PC-3 (cell line): ENCODE data around the gene RBM11.

Experiments
- EZH2 ChIP-seq: fragments of 300-600 bp; sonication (generic); IDR thresholded peaks from one replicate; pipeline ENCODE4 v1.6.1; 2017; ENCODE audit warnings: antibody characterized with exemption, mild to moderate bottlenecking, low read length; ENCODE audit not compliant: unreplicated experiment
- EZH2phosphoT487 ChIP-seq: fragments of 300-600 bp; sonication (generic); IDR thresholded peaks from 2 replicates; pipeline ENCODE4 v1.6.1; 2018; ENCODE audit warnings: mild to moderate bottlenecking, antibody characterized with exemption, low read length, borderline replicate concordance
- TF ChIP-seq, protein P1 (sequence below): fragments of 300-600 bp; sonication (generic); conservative IDR thresholded peaks from 2 replicates; pipeline ENCODE4 v1.5.1; 2017; ENCODE audit warnings: antibody characterized with exemption, low read depth, mild to moderate bottlenecking, low read length

DNA sequence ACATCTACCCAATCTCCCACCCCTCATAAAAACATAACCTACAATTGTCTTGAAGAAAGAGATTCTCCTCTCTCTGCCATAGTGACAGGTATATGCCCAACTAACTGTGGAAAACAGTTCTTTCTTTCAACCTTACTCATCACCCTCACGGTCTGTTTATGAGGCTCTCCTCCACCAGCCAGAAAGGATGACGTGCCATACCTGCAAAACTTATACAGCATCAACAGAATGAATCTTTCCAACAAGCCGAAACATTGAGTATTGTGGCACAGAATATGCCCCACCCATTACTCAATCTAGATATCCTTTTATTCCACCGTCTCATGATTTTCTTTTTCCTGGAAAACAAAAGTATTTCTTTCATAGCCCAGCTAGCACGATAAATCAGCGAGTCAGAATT lies 55.7 kb downstream of the RBM11 start:
- TF ChIP-seq, protein P1, sequence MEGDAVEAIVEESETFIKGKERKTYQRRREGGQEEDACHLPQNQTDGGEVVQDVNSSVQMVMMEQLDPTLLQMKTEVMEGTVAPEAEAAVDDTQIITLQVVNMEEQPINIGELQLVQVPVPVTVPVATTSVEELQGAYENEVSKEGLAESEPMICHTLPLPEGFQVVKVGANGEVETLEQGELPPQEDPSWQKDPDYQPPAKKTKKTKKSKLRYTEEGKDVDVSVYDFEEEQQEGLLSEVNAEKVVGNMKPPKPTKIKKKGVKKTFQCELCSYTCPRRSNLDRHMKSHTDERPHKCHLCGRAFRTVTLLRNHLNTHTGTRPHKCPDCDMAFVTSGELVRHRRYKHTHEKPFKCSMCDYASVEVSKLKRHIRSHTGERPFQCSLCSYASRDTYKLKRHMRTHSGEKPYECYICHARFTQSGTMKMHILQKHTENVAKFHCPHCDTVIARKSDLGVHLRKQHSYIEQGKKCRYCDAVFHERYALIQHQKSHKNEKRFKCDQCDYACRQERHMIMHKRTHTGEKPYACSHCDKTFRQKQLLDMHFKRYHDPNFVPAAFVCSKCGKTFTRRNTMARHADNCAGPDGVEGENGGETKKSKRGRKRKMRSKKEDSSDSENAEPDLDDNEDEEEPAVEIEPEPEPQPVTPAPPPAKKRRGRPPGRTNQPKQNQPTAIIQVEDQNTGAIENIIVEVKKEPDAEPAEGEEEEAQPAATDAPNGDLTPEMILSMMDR = no peak
- TF ChIP-seq EZH2 (no peak), EZH2phosphoT487 (no peak)
